ENCODE data around the gene VPS13D. TPM values are rescaled to one million over a fixed set of nuclear protein-coding genes. Genes with fewer than 3 reads are reported as not detected.

Gene VPS13D
- total and polyA plus RNA-seq, 2 experiments from 2014 or later: 9.7 to 35.7 TPM

DNA sequence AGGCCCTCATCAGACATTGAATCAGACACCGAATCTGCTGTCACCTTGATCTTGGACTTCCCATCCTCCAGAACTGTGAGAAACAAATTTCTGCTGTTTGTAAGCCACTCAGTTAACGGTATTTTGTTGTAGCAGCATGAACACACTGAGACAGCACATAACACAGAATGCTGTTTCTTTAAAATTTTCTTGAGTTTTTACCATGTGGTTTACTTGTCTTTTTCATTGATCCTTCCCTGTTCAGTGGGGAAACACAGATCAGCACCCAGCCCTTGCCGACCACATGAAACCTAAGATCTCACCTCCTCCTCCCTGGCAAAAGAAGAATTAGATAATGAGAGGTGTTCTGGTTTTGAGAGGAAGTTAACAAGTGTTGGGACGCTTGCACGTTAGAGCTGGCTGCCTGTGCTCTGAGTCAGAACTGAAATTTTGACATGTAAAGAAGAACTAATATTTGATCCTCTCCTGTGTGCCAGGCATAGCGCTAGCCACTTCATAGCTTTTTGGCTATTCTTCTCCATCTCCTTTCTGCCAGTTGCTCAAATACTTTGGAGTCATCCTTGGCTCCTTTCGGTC is 208.6 kb downstream of the VPS13D start:
- no peaks in the 10 kb centered on the region for H3K36me3 ChIP-seq

GRCh38 chr1:12439073-12439472 is 209.2 kb downstream of the VPS13D start:
- no peak for DNase-seq (ENCODE audit: low read depth in 1 of 2, low spot score in 1 of 2)
- TF ChIP-seq, protein P1, sequence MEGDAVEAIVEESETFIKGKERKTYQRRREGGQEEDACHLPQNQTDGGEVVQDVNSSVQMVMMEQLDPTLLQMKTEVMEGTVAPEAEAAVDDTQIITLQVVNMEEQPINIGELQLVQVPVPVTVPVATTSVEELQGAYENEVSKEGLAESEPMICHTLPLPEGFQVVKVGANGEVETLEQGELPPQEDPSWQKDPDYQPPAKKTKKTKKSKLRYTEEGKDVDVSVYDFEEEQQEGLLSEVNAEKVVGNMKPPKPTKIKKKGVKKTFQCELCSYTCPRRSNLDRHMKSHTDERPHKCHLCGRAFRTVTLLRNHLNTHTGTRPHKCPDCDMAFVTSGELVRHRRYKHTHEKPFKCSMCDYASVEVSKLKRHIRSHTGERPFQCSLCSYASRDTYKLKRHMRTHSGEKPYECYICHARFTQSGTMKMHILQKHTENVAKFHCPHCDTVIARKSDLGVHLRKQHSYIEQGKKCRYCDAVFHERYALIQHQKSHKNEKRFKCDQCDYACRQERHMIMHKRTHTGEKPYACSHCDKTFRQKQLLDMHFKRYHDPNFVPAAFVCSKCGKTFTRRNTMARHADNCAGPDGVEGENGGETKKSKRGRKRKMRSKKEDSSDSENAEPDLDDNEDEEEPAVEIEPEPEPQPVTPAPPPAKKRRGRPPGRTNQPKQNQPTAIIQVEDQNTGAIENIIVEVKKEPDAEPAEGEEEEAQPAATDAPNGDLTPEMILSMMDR (IDR thresholded peaks at IDR 0.05; ENCODE audit: low read depth, low read length): no peak
- Histone ChIP-seq H3K4me1 (ENCODE audit: low read depth) (peaks cover 8% of the 10 kb centered on the region), H3K27me3 (no peaks in the 10 kb centered on the region), H3K27ac (no peak overlapping the region), H3K9me3 (ENCODE audit: low read depth) (no peaks in the 10 kb centered on the region), H3K4me3 (no peak overlapping the region), H3K36me3 (no peaks in the 10 kb centered on the region)

More for the DNA sequence above, 208.6 kb downstream of the VPS13D start:
- no peak for DNase-seq (ENCODE audit: low read depth in 1 of 2, low spot score in 1 of 2)
- Histone ChIP-seq H3K4me1 (ENCODE audit: low read depth) (peaks cover 13% of the 10 kb centered on the region), H3K27me3 (no peaks in the 10 kb centered on the region), H3K9me3 (ENCODE audit: low read depth) (no peaks in the 10 kb centered on the region), H3K27ac (no peak overlapping the region), H3K4me3 (no peak overlapping the region)
- TF ChIP-seq, protein P1 (IDR thresholded peaks at IDR 0.05; ENCODE audit: low read depth, low read length): no peak

DNA sequence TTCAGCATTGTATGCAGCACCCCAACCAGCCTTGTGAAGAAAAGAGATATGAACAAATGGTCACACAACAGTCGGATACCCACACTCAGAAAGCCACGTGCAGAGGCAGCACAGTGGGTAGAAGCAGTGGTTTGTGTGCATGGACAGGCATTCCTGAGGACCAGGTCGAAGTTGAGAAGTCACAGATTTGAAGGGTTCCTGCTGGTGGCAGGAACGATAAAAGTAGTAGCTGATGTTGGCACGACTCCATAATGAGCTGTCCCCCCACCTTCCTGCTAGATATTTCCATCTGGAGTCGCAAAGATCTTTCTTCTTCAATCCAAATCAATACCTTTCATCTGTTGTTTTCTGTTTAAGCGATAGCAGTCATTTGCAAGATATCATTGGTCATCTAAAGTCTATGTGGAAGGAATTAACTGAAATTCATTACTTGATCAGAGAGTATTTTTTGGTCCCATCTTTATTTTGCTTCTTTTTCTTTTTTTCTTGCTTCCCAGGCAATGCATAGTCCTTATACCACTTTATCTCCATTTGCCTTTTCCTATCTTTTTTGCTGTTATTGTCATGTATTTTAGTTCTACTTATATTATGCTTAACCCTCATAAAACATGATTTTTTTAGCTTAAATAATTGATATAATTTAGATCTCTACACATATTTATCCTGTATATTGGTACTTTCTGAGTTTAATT is 211.7 kb downstream of the VPS13D start:
- no peak overlapping the region for H3K27ac ChIP-seq
- no peaks in the 10 kb centered on the region for H3K27me3 ChIP-seq
- H3K9me3 ChIP-seq (ENCODE audit: low read depth): no peaks in the 10 kb centered on the region
- DNase-seq (ENCODE audit: low read depth in 1 of 2, low spot score in 1 of 2): no peak
- TF ChIP-seq, protein P1 (IDR thresholded peaks at IDR 0.05; ENCODE audit: low read depth, low read length): no peak
- H3K4me1 ChIP-seq (ENCODE audit: low read depth): no peaks in the 10 kb centered on the region
- H3K36me3 ChIP-seq: no peaks in the 10 kb centered on the region
- no peak overlapping the region for H3K4me3 ChIP-seq

DNA sequence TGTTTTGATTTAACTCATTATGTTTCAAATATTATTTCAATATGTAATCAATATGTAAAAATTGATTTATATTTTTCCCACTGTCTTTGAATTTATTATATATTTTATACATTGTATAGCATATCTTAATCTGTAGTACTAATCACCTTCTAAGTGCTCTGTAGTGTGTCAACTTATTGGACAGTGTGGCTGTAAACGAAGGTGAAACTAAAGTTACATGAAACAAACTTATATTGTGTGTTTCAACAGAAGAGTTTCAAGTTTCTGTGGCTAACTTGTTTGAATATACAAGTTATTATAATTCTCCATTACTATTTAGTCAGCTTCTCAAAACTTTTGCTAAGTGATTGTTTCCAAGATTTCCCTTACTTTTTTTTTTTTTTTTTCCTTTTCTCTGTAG is 212.4 kb downstream of the VPS13D start:
- no peak for DNase-seq (ENCODE audit: low read depth in 1 of 2, low spot score in 1 of 2)
- Histone ChIP-seq H3K27ac (no peak overlapping the region), H3K36me3 (no peaks in the 10 kb centered on the region), H3K4me3 (no peak overlapping the region), H3K4me1 (ENCODE audit: low read depth) (no peaks in the 10 kb centered on the region), H3K27me3 (no peaks in the 10 kb centered on the region), H3K9me3 (ENCODE audit: low read depth) (no peaks in the 10 kb centered on the region)
- TF ChIP-seq, protein P1 (IDR thresholded peaks at IDR 0.05; ENCODE audit: low read depth, low read length): no peak

DNA sequence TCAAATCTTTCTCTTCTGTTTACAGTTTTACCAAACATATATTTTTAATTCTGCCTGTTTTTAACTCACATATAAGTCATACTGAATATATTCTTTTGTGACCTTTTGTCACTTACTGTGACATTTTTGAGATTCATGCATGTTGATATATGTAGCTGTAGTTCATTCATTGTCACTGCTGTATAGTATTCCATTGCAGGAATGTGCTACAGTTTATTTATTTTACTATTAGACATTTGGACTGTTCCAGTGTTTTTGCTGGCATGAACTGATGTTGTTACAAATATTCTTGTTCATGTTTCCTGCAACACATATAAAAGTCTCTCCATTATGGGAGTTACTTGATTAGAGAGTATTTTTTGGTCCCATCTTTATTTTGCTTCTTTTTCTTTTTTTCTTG is 213.3 kb downstream of the VPS13D start:
- Histone ChIP-seq H3K36me3 (no peaks in the 10 kb centered on the region), H3K4me1 (ENCODE audit: low read depth) (peaks cover 1% of the 10 kb centered on the region), H3K9me3 (ENCODE audit: low read depth) (no peaks in the 10 kb centered on the region), H3K27ac (no peak overlapping the region), H3K27me3 (no peaks in the 10 kb centered on the region), H3K4me3 (no peak overlapping the region)
- TF ChIP-seq, protein P1 (IDR thresholded peaks at IDR 0.05; ENCODE audit: low read depth, low read length): no peak
- DNase-seq (ENCODE audit: low read depth in 1 of 2, low spot score in 1 of 2): no peak
